T-helper 9 cell (primary cell): ENCODE results near the gene SF3B5.
"Not testable (repeated sequence)": the region's sequence is repeated elsewhere in the genome, so short reads cannot be mapped to it uniquely, and the experiment has no call there.

Source experiments
- DNase-seq: peaks from one replicate; pipeline ENCODE4 v3.0.0-alpha.2; 2020

Gene SF3B5

DNA sequence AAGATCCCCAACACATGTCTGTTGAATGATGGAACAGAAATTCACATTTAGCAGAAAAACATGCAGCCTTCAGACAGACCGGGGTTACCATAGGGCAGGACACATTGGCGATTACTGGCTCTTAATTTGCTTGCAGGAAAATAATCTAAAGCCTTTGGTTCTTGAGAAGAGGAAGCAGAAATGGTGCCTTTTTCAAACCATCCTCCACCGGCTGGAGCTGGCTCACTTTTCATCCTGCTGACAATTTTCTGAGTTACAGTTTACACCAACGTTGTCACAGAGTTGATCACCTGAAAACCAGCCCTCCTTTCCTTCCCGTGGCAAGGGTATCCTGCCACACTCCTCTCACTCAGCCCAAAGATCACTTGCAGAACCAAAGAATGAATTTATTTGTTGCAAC, 32.6 kb downstream of the SF3B5 start:
- DNase-seq, result no peak

DNA sequence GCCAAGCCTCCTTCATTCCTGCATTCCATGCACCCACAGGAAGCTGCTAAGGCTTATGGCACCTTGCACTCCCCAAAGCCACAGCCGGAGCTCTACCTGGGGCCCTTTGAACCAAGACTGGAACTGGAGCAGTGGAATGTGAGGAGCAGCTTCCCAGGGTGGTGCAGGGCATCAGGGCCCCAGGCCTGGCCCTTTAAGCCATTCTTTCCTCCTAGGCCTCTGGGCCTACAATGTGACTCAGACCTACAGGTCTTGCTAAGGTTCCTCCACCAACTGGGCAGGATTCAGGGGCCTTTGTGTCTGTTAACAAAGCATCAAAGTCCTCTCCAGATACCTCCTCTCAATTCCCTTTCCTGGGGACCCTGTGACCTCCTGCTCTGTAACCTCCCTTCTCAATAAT, 36.2 kb downstream of the SF3B5 start:
- no peak for DNase-seq

DNA sequence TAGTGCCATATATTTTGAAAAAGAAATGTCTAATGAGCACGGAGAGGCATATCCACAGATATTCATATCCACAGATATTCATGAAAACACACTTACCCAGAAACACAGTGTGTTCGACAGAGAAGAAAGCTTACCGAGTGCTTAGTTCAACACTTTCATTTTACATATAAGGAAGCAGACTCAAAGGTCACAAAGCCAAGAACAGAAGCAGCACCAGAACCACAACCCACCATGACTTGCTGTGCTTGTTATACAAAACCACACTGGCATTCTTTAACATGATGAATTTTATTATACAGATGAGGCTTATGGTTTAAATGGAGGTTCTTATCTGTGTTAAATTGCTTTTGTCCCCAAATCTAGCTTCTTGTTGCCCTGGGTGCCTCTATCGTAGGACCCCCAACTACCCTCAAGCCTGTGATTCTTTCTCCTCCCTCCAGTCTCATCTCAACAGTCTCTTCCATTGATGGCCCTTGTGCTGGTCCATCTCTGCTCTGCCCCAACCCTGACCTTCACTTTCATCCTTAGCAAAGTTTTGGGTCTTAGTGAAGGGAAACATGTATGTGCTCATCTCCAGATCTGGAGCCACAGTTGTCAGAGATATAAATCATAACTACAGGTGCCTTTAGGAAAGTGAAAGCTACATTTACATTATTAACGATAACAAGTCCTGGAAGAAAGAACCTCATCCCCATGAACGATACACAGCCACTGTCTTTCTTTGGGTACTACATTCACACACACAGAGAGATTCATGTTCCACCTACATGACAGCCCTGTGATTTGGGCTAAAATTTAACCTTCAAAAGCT, 40.0 kb downstream of the SF3B5 start:
- no peak for DNase-seq

DNA sequence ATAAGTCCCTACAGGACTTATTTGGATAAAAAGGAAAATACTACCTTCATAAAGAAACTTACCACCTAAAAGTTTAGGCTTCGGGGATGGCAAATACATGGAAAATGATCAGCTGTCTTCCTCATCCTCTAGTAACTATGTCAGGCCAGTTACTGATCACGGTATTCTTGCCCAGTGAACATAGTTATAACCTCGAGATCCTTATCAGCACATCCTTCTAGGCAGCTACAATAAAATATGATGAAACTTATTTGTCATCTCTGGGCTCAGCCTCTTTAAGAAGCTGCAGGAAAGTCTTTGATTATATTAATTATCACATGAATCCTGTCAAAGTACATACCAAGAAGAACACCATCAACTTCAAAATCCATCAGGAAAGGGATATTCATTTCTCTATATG, 41.8 kb downstream of the SF3B5 start:
- DNase-seq, result no peak

DNA sequence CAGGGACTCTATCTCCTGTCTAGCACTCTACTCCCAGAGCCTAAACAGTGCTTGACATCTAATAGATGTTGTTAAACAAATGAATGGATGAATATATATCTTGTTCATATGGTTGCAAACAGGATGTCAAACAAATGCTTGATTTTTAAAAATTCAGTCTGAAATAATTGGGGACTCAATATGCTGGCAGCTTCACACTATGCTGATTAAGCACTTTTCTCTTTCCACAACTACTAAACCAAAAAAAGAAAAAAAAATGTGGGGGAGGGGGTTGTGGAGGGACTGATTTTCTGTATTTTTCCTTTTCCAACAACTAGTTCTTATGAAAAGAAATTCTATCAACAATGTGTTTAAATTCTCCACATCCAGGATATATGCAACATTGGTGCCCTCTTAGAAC, 42.9 kb downstream of the SF3B5 start:
- no peak for DNase-seq

DNA sequence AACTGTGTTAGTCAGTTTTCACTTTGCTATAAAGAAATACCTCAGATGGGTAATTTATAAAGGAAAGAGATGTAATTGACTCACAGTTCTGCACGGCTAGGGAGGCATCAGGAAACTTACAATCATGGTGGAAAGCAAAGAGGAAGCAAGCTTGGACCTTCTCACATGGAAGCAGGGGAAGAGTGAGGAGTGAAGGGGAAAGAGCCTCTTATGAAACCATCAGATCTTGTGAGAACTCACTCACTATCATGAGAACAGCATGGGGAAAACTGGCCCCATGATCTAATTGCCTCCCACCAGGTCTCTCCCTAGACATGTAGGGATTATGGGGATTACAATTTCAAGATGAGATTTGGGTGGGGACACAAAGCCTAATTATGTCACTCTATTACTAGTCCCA, 46.0 kb downstream of the SF3B5 start:
- no peak for DNase-seq

DNA sequence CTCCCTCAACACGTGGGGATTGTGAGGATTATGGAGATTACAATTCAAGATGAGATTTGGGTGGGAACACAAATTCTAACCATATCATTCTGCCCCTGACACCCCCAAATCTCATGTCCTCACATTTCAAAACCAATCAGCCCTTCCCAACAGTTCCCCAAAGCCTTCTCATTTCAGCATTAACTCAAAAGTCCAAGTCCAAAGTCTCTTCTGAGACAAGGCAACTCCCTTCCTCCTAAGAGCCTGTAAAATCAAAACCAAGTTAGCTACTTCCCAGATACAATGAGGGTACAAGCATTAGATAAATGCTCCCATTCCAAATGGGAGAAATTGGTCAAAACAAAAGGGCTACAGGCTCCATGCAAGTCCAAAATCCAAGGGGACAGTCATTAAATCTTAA, 47.7 kb downstream of the SF3B5 start:
- no peak for DNase-seq

DNA sequence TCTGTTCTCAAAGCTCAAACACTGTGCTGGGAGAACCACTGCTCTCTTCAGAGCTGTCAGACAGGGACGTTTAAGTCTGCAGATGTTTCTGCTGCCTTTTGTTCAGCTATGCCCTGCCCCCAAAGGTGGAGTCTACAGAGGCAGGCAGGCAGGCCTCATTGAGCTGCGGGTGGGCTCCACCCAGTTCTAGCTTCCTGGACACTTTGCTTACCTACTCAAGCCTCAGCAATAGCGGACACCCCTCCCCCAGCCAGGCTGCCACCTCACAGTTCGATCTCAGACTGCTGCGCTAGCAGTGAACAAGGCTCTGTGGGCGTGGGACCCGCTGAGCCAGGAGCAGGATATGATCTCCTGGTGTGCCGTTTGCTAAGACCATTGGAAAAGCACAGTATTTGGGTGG, 48.7 kb downstream of the SF3B5 start:
- DNase-seq, result not testable (repeated sequence)

DNA sequence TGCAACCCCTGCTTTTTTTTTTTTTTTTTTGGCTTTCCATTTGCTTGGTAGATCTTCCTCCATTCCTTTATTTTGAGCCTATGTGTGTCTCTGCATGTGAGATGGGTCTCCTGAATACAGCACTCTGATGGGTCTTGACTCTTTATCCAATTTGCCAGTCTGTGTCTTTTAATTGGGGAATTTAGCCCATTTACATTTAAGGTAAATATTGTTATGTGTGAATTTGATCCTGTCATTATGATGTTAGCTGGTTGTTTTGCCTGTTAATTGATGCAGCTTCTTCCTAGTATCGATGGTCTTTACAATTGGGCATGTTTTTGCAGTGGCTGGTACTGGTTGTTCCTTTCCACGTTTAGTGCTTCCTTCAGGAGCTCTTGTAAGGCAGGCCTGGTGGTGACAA, 50.4 kb downstream of the SF3B5 start:
- not testable (repeated sequence) for DNase-seq
